Muscle layer of duodenum (tissue), 2 donors: ENCODE measurements around the gene CDC34.

Experiments used
- H3K27ac ChIP-seq: one replicate; pipeline ENCODE4 v1.7.0; 2013; ENCODE audit warnings: mild to moderate bottlenecking, low read length
- H3K27me3 ChIP-seq: one replicate; pipeline ENCODE4 v1.7.0; 2013; ENCODE audit warnings: low read depth, mild to moderate bottlenecking, control low read depth, low read length
- H3K36me3 ChIP-seq, 2 donors: one replicate each; pipeline ENCODE4 v1.7.0; 2013; ENCODE audit warnings: low read length in 2 of 2, control low read depth in 1 of 2, mild to moderate bottlenecking in 1 of 2; ENCODE audit not compliant: insufficient read depth in 2 of 2, control insufficient read depth in 1 of 2
- H3K4me1 ChIP-seq, 2 donors: one replicate each; pipeline ENCODE4 v1.7.0; 2013; ENCODE audit warnings: low read length in 2 of 2, mild to moderate bottlenecking in 2 of 2, control low read depth in 1 of 2, moderate library complexity in 1 of 2; ENCODE audit not compliant: insufficient read depth in 2 of 2, control insufficient read depth in 1 of 2
- H3K4me3 ChIP-seq, 2 donors: one replicate each; pipeline ENCODE4 v1.7.0; 2013; ENCODE audit warnings: low read length in 2 of 2, low read depth in 1 of 2, mild to moderate bottlenecking in 1 of 2
- H3K9me3 ChIP-seq, 2 donors: one replicate each; pipeline ENCODE4 v1.7.0; 2013; ENCODE audit warnings: low read length in 2 of 2, control low read depth in 1 of 2, mild to moderate bottlenecking in 1 of 2; ENCODE audit not compliant: control insufficient read depth in 1 of 2
- donor health status: healthy.

CDC34 gene

DNA sequence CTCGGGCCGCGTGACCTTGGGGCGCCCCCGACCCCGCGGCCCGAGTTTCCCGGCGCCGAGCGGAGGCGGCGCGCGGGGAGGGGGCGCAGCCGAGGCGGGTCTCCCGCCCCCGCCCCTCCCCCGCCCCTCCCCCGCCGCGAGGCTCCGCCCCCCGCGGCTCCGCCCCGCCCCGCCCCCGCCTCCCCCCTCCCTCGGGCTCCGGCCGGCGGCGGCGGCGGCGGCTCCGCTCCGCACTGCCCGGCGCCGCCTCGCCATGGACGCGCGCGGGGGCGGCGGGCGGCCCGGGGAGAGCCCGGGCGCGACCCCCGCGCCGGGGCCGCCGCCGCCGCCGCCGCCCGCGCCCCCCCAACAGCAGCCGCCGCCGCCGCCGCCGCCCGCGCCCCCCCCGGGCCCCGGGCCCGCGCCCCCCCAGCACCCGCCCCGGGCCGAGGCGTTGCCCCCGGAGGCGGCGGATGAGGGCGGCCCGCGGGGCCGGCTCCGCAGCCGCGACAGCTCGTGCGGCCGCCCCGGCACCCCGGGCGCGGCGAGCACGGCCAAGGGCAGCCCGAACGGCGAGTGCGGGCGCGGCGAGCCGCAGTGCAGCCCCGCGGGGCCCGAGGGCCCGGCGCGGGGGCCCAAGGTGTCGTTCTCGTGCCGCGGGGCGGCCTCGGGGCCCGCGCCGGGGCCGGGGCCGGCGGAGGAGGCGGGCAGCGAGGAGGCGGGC, 58.3 kb downstream of the CDC34 start, which contains the start of gene HCN2:
TSS of gene HCN2 (plus strand) at position 189 of the 703 bp plus-strand sequence. CDS start at position 254, 65 bp downstream.
- no peak within 1 kb of the TSS for H3K27ac ChIP-seq
- peaks cover 18% of the 10 kb centered on the region for H3K27me3 ChIP-seq
- H3K4me1 ChIP-seq: peaks cover 0 to 23% of the 10 kb centered on the region in 2 donors
- no peaks in the 10 kb centered on the region for H3K36me3 ChIP-seq
- H3K4me3 ChIP-seq: no peak within 1 kb of the TSS
- no peaks in the 10 kb centered on the region for H3K9me3 ChIP-seq

DNA sequence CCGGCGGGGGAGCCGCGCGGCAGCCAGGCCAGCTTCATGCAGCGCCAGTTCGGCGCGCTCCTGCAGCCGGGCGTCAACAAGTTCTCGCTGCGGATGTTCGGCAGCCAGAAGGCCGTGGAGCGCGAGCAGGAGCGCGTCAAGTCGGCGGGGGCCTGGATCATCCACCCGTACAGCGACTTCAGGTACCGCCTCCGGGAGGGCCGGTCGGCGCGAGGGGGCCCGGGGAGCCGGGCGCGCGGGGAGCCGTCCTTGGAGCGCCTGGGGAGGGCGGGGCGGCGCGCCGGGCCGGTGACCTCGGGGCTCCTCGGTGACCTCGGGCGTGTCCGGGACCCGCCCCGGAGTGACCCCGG, 58.8 kb downstream of the CDC34 start:
- peaks cover 18% of the 10 kb centered on the region for H3K27me3 ChIP-seq

DNA sequence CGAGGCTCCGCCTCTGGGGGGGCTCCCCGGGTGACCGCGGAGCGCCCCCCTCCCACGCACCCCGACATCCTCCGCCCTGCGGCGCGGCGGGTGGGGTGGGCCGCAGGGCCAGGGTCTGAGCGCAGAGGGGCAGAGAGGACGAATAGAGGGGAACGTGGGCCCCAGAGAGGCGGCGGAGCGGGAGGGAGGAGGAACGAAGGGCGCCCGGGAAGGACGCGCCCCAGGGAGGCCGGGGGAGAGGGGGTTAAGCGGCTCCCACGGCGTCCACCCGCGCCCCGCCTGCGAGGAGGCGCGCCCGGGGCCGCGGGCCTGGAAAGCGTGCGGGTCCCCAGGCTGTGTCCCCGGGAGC, 59.2 kb downstream of the CDC34 start:
- Histone ChIP-seq H3K27me3 (peaks cover 18% of the 10 kb centered on the region), H3K4me3 (no peak overlapping the region), H3K9me3 (no peaks in the 10 kb centered on the region), H3K27ac (no peak overlapping the region), H3K4me1 (peaks cover 0 to 23% of the 10 kb centered on the region in 2 donors), H3K36me3 (no peaks in the 10 kb centered on the region)

More for the DNA sequence above, 58.8 kb downstream of the CDC34 start:
- H3K4me3 ChIP-seq: no peak overlapping the region
- H3K9me3 ChIP-seq: no peaks in the 10 kb centered on the region
- H3K36me3 ChIP-seq: no peaks in the 10 kb centered on the region
- H3K27ac ChIP-seq: no peak overlapping the region
- H3K4me1 ChIP-seq: peaks cover 0 to 23% of the 10 kb centered on the region in 2 donors

DNA sequence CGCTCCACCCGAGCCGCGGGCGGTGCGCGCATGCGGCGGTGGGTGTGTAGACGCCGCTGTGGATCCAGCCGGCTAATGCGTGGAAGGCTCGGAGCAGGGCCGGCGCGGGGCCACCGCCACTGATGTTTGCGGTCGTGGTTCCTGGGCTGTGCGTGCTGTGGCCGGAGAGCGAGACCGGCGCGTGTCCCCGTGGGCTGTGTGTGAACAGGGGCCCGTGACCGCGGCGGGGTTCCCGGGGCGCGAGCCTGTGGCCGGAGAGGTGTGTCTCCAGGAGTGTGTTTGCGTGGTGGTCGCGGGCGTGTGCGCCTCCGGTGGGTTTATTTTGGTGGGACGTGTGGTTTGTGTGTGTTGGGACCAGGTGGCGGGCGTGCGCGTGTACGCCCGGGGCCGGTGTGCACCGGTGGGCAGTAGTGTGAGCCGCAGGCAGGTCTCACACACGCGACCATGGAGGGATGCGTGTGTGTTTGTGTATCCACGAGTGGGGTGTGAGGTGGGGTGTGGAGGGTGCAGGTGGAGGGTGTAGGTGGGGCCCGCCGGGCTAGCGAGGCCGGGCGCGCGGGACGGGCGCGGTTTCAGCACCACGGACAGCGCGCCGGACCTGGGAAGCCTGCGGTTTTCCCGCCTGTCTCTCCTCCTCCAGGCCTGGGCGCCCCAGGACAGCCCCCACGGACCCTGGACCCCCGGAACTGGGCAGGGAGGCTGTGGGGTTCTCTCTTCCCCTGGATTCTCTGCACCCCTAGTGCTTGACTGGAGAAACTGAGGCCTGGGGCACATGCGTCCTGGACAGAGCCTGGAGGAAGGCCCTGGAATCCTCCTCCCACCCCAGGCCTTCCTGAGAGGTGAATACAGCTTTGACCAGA, 59.8 kb downstream of the CDC34 start:
- Histone ChIP-seq H3K9me3 (no peaks in the 10 kb centered on the region), H3K27ac (no peak overlapping the region), H3K27me3 (peaks cover 18% of the 10 kb centered on the region), H3K4me1 (peaks cover 0 to 23% of the 10 kb centered on the region in 2 donors), H3K4me3 (no peak overlapping the region), H3K36me3 (no peaks in the 10 kb centered on the region)
